Right lung (tissue), 5 donors: ENCODE results near the gene MKRN1. TPM values are rescaled to one million over a fixed set of nuclear protein-coding genes. Genes with fewer than 3 reads are reported as not detected.
"Not testable (repeated sequence)": the region's sequence is repeated elsewhere in the genome, so short reads cannot be mapped to it uniquely, and the experiment has no call there.

Source experiments
- DNase-seq, 2 donors: peaks; one replicate each; pipeline ENCODE4 v3.0.0-alpha.2; 2013
- polyA plus RNA-seq, 5 donors: library from polyadenylated mRNA; unstranded; fragments of 120-200 nt; gene quantifications; one replicate each; pipeline versions ENCODE4 v1.2.1 to v1.2.3, GENCODE V29; 2013; ENCODE audit warnings: inconsistent platforms in 1 of 5, low replicate concordance in 1 of 5; ENCODE audit not compliant: insufficient read length in 5 of 5, insufficient read depth in 1 of 5

Gene MKRN1
- polyA plus RNA-seq, 5 donors = 94.0 to 127 (median 111) TPM

GRCh38 chr7:140441519-140441918 is 37.8 kb downstream of the MKRN1 start:
- DNase-seq = no peak

- DNase-seq = no peak
Observed at GRCh38 chr7:140440593-140440992, 38.7 kb downstream of the MKRN1 start.

- DNase-seq = no peak
Observed at GRCh38 chr7:140439359-140439758, 39.9 kb downstream of the MKRN1 start.

- peak in 1 of 2 donors; percentile 9 for DNase-seq
Observed at GRCh38 chr7:140435252-140435895, 43.9 kb downstream of the MKRN1 start.

- DNase-seq = no peak
Observed at GRCh38 chr7:140433396-140433795, 45.9 kb downstream of the MKRN1 start.

GRCh38 chr7:140426130-140426529 is 53.2 kb downstream of the MKRN1 start:
- DNase-seq = no peak

GRCh38 chr7:140425718-140426117 is 53.6 kb downstream of the MKRN1 start:
- no peak for DNase-seq

GRCh38 chr7:140423501-140423900 is 55.8 kb downstream of the MKRN1 start:
- no peak for DNase-seq

- DNase-seq = no peak
Observed at GRCh38 chr7:140421521-140421920, 57.8 kb downstream of the MKRN1 start.

- DNase-seq = no peak
Observed at GRCh38 chr7:140418653-140419052, 60.7 kb downstream of the MKRN1 start.

- DNase-seq = not testable (repeated sequence)
Observed at GRCh38 chr7:140418156-140418472, 61.2 kb downstream of the MKRN1 start.

- DNase-seq = no peak
Observed at GRCh38 chr7:140417456-140418155, 61.7 kb downstream of the MKRN1 start.

GRCh38 chr7:140416560-140416959 is 62.7 kb downstream of the MKRN1 start:
- no peak for DNase-seq

GRCh38 chr7:140415816-140416215 is 63.5 kb downstream of the MKRN1 start:
- DNase-seq = not testable (repeated sequence)

GRCh38 chr7:140415361-140415760 is 63.9 kb downstream of the MKRN1 start:
- no peak for DNase-seq

GRCh38 chr7:140404565-140405065 is 74.7 kb downstream of the MKRN1 start:
- no peak for DNase-seq

- peak in 1 of 2 donors; percentile 29 for DNase-seq
Observed at GRCh38 chr7:140403878-140404564, 75.3 kb downstream of the MKRN1 start, which contains the start of gene RAB19. Gene RAB19, plus strand, starts transcription at chr7:140404058. Its CDS starts 3,589 bp downstream, at chr7:140407647.

Other genes starting within 250 kb of the MKRN1 start
- 10 to 100 TPM; 46.9 to 67.5 (median 55.1) TPM for gene SLC37A3, start 81.0 kb downstream of the MKRN1 start, polyA plus RNA-seq
- 1 to 10 TPM in 4 of 5 donors, under 1 TPM in 1; 0.52 to 1.7 (median 1.1) TPM for gene RAB19, start 75.4 kb downstream of the MKRN1 start, polyA plus RNA-seq
- gene DENND2A, start 161.3 kb upstream of the MKRN1 start, polyA plus RNA-seq = 10 to 100 TPM; 36.9 to 43.7 (median 41.1) TPM
- 10 to 100 TPM; 13.3 to 19.5 (median 14.5) TPM for gene ADCK2, start 193.4 kb upstream of the MKRN1 start, polyA plus RNA-seq
- gene NDUFB2, start 217.2 kb upstream of the MKRN1 start, polyA plus RNA-seq = 100 to 1,000 TPM; 110 to 211 (median 135) TPM